Coronary artery (tissue), 2 donors: Measurements from ENCODE around the gene DNAH1.

Source experiments
- DNase-seq: peaks from one replicate; pipeline ENCODE4 v3.0.0-alpha.2; 2017; ENCODE audit warnings: low spot score
- H3K27ac ChIP-seq, 2 donors: fragments of 200-600 bp; sonication (generic); one replicate each; pipeline ENCODE4 v1.5.1; 2016 to 2019
- H3K4me3 ChIP-seq: fragments of 200-600 bp; sonication (generic); 2 replicates; pipeline ENCODE4 v1.5.1; 2016; ENCODE audit warnings: mild to moderate bottlenecking, moderate library complexity
- TF ChIP-seq, protein P1 (sequence below): fragments of 200-600 bp; sonication (generic); IDR thresholded peaks from one replicate; pipeline ENCODE4 v1.5.1; 2019; ENCODE audit warnings: antibody characterized with exemption

The DNAH1 gene

DNA sequence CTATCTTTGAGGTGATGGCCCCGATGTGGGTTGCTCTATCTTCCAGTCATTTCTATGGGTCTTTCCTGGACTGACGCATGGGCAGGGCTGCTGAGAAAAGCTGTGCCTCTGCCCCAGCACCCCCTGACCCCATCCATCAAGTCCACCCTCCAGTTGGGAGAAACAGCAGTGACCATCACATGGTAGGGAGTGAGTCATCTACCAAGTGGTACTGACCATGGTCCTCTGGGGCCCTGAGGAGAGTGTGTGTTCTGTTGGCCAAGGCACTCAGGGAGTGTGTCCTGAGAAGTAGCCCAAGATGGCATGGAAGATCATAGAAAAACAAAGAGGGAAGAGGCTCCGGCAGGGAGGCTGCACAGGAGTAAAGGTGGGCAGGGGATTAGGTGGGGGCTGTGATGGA is 1.6 kb upstream of the DNAH1 start:
- DNase-seq = no peak
- Histone ChIP-seq H3K4me3 (no peak overlapping the region), H3K27ac (peak overlapping the region in 1 of 2 donors; percentile 69)
- TF ChIP-seq, protein P1, sequence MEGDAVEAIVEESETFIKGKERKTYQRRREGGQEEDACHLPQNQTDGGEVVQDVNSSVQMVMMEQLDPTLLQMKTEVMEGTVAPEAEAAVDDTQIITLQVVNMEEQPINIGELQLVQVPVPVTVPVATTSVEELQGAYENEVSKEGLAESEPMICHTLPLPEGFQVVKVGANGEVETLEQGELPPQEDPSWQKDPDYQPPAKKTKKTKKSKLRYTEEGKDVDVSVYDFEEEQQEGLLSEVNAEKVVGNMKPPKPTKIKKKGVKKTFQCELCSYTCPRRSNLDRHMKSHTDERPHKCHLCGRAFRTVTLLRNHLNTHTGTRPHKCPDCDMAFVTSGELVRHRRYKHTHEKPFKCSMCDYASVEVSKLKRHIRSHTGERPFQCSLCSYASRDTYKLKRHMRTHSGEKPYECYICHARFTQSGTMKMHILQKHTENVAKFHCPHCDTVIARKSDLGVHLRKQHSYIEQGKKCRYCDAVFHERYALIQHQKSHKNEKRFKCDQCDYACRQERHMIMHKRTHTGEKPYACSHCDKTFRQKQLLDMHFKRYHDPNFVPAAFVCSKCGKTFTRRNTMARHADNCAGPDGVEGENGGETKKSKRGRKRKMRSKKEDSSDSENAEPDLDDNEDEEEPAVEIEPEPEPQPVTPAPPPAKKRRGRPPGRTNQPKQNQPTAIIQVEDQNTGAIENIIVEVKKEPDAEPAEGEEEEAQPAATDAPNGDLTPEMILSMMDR = no peak

DNA sequence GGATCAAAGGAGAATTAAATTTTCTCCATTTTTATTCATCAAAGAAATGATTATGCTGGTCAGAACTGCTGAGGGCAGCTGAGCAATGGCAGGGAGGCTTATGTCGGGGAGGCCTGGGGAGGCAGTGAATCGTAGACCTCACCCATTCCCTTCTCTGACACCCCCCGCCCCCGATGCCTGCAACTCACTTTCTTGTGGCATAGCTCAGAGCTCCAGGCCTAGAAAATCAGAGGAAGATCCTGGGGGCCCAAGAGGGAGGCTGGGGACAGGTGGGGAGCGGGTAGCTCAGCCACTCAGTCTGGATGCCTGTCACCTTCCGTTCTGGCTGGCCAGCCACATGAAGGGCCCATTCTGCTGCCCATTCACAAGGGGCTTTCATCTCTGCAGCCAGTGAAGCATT is 1.1 kb upstream of the DNAH1 start:
- H3K27ac ChIP-seq = no peak overlapping the region
- H3K4me3 ChIP-seq = no peak overlapping the region
- no peak for DNase-seq
- TF ChIP-seq, protein P1 = no peak

DNA sequence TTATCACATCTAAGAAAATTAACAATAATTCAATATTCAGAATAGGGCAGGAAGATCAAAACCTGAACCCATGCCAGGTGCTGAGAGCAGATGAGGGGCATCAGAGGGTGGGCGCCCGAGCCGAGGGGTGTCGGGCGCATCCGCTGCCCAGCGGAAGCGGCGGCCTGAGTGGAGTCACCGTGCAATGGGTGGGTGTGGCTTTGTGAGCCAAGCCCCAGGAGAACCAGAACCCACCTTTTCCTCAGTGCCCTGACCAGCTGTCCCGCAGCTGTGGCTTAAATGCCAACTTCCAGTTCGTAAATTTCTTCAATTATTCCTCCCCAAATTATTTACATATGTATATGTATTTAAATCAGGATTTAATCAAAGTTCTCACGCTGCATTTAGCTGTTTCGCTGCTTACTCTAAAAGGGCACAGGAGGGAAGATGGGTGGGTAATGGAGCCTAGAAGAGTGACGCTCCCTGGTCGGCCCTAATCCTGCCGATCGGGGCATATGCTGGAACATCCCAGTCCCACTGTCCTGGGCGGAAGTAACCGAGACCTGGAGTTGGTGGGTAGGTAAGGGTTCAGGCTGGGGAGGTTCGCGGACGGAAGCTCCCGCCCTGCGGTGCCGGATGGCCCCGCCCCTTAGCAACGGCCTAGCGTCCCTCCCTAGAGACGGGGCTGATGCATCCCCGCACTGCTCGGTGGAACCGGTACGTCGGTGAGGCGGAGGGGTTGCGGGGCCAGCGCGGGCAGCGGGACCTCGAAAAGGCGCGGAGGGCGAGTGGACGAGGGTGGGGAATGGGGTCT is 1.3 kb downstream of the DNAH1 start:
- TF ChIP-seq, protein P1 = no peak
- Histone ChIP-seq H3K4me3 (peak overlapping the region; percentile 66), H3K27ac (no peak overlapping the region)
- no peak for DNase-seq

DNA sequence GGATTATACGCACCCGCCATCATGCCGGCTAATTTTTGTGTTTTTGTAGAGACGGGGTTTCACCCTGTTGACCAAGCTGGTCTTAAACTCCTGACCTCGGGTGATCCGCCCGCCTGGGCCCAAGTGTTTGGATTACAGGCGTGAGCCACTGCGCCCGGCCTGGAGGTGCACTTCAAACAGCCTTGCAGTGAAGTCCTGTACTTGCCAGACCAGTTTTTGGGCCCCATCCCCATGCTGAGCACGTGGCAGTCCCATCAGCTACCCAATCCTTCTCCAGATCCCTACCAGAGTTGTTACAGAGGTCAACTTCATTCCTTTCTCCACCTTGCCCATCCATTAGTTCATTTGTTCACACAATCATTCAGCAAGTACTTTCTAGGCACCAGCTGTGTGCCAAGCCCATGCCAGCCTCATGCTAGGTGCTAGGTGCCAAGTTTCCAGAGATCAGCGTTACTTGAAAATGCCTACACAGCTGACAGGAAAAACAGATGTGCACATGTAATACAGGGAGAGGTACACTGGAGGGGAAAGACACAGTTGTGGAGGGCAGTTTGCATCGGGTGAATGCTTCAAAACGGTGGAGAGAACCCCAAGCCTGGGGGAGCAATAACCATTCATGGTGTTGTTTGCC is 2.2 kb downstream of the DNAH1 start:
- TF ChIP-seq, protein P1 = no peak
- Histone ChIP-seq H3K27ac (no peak overlapping the region), H3K4me3 (no peak overlapping the region)
- DNase-seq = no peak

DNA sequence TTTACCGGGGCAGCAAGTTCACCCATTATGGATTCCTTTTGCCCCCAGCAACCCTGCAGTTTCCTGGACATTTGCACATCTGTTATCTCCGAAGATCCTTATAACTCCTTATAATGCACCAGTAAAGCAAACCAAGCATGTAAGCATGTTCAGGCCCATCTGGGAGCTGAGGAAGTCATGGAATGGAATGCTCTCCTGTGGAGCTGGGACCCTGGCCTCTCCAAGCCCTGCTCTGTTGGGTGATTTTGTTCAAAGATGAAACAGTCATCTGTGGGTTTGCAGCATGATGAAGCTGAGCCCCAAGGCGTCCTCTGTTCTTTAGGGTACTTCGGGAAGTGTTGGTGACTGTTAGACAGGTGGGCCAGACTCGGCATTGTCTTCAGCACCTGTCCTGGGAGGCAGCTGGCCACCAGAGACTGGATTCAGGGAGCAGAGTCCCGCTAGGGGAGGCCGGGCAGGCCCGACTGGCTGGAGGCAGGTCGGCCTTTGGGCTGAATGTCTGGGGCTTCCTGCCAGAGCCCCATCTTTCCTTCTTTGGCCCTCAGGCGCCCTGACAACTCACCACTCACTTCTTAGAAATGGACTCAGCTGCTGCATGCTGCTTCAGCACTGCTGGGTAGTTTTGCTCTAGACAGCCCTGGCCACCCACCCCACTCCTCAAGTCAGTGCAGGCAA is 3.9 kb downstream of the DNAH1 start:
- TF ChIP-seq, protein P1 = no peak
- DNase-seq = no peak
- H3K27ac ChIP-seq = no peak overlapping the region

DNA sequence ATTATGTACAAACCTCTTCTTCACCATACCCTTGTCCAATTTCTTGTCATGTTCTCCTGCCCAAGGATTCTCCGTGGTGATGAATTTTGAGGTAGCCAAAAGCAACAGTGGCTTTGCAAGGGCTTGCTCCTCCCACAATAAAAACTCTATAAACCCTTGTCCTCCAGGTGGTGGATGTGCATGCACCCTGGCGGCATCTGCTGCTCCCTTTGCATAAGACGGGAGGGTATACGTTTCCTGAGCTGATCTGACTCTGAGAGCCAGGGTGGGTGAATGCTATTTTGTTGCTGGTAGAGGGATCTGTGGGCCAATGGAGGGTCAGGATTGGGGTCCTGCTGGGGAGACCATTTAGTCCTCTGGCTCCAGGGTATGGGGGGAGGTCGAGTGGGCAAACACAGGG is 5.4 kb downstream of the DNAH1 start:
- no peak for DNase-seq
- TF ChIP-seq, protein P1 = no peak
- H3K27ac ChIP-seq = no peak overlapping the region
- H3K4me3 ChIP-seq = no peak overlapping the region

More for the DNA sequence above, 3.9 kb downstream of the DNAH1 start:
- no peak overlapping the region for H3K4me3 ChIP-seq
